GM21723 (cell line): ENCODE results near the gene MYL6B.
"Not testable (repeated sequence)": the region's sequence is repeated elsewhere in the genome, so short reads cannot be mapped to it uniquely, and the experiment has no call there.

Experiments used
- ATAC-seq: cut with Tn5 transposase; IDR thresholded peaks from one replicate; pipeline ENCODE4 v1.9.1; 2021; ENCODE audit warnings: mild to moderate bottlenecking, moderate library complexity; ENCODE audit not compliant: unreplicated experiment

Gene MYL6B

DNA sequence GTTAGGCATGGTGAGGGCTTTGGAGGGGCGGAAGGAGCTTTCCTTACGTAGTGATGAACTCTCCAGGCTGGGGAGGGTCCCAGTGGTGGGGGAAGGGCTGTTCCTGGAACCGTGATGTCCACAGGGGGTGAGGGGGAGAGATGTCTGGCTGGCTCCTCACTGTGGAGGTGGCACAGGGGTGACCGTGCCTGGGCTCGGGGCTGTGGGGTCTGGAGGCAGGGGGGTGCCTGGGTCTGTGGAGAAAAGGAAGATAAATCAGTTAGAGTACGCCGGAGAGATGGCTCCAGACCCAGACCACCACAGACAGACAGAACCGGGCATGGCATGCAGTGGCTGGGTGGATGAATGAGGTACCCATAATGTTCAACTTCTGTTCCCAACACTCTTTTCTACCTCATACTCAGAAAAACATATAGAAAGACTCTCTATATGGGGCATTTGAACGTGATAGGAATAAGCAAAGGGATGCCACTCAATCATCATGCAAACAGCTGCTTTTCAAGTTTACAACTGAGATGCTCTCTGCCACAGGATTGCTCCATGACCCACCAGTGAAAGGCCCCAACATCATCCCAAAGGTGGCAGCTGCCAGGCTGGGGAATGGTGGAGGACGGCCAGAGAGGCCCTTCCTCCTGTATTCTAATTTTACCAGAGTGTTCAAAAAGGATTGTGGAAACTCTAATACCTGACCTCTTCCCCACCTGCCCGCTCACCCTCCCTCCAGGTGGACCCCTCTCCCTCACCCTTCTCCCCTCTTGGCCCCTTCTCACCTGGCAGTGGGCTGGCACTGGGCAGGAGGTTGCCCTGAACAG is 11.4 kb downstream of the MYL6B start:
- ATAC-seq: no peak

DNA sequence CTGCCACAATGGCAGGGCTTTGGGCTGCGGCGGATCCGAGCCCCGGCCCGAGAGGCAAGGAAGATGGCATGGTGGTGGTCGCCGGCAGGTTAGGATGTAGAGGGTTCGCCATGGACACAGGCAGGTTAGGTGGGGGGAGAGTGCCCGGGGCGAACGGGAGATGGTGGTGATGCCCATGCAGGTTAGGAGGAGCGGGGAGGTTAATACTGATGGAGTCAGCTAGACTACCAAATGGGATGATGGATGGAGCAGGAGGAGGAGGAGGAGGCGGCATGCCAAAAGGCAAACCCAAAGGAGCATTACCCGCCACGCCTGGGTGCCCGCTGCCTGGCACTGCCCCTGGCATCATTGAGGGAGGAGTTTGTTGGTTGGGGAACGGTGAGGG is 11.9 kb downstream of the MYL6B start:
- ATAC-seq: no peak

DNA sequence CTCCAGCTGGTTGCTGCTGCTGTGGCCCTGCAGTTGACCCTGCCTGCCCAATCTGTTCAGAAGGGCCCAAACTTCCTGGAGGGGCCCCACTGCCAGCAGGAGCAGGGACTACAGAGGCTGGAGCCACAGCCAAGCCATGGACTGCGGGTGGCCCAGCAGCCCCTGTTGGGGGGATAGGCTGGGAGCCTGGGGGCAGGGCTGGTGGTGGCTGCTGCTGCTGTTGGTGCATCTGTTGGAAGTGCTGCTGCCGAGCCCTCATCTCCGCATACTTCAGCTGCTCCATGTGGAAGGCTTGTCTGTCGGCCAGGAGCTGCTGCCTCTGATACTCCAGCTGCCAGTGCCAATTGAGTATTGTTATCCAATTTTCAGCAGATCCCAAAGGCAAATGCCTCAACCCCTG is 13.0 kb downstream of the MYL6B start:
- no peak for ATAC-seq

DNA sequence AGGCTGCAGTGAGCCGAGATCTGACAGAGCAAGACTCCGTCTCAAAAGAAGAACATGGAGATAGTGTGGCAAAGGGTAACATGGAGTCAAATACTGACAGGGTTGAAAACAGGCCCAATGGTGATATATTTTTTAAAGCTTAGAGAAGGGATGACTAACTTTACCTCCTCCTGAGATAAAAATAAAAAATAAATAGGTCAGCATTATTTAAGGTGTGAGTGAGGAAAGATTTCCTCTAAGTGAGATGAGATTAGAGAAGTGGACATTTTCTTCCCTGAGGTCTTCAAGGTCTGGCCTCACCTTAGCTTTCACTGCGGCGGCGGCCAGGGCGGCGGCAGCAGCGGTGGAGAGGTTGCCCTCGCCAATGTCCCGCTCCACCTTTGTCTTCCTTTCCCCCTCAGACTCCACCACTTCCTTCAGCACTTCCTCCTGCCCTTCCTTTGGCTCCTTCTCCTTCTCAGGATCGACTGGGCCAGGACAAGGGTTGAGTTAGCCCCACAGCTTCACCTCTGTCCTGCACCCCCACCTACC is 16.9 kb downstream of the MYL6B start:
- ATAC-seq: no peak

DNA sequence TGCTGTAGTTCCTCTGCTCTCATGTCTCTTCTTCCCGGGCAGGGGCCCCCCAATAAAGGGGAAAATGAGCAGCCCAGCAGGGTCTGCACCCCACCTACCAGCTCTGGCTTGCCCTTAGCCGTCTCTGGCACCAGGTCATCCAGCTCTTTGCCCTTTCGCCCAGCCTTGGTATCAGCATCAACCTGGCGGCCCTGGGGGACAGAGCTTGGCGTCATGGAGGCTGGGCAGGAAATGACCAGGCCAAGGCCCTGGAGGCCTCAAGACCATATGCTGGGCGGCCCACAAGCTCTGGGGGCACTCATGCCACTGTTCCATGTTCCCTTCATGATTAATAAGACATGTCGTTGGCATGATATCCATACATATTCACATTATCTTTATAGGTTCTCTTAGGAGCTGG is 20.5 kb downstream of the MYL6B start:
- ATAC-seq: no peak

DNA sequence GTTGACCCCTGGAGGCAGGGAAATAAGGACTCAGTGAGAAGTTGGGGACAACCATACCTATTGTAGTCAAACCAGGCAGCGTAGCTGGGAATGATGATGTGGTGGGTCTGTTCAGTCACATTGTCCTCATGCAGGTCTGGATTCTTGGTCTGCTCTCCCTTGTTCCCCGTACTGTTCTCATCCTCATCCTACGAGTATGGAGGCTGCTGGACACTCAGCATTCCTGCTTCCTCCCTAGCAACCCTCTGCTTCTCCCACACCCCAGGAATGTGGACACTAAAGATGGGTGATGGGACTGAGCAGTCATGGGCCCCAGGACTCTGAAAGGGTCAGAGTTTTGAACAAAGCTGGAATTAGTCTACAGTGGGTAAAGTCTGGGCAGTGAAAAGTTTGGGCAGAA is 26.0 kb downstream of the MYL6B start:
- no peak for ATAC-seq

DNA sequence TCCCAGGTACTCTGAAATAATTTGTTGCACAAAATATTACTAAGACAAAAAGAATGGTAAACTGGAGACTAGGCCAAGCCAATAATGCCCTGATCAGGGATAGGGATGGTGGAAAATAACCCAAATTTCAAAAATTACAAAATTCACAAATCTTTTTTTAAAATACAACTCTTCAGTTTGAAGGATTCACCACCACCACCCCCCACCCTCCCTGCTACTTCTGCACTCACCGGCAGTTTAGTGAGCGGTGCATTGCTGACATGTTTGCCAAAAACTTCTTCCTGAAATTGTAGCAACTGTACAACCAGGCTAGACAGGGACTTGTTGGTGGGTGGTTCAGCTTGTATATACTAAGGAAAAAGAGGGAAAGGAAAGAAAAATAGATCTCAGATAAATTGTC is 34.6 kb downstream of the MYL6B start:
- no peak for ATAC-seq

DNA sequence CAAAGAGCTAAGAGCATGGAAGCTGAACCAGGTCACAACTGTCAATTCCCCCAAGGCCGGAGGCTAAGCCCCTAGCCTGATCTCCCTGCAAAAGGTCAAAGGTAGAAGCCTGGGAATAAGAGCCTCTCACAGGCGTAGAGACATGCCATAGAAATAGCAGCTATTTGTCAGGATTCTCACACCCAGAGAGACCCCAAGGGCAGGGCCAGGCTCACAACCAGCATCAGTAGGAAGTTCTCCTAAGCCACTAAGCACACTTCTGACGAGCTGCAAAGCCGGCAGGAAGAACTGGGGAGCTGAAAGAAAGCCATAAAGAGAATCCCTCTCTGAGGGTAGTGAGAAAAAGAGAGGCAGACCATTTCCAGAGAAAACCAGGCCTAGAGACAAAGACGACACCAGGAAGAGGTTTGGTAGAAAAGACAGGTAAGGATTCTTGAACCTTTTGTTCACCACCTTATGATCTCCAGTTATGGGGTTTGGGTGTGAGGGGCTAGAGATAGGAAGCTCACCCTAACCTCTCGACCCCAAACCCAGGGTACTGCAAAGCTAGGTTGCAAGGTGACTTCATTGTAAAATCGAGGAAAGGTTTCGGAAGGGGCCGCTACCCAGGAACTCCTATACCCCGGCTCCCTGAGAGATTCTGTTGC is 35.9 kb downstream of the MYL6B start:
- ATAC-seq: no peak

DNA sequence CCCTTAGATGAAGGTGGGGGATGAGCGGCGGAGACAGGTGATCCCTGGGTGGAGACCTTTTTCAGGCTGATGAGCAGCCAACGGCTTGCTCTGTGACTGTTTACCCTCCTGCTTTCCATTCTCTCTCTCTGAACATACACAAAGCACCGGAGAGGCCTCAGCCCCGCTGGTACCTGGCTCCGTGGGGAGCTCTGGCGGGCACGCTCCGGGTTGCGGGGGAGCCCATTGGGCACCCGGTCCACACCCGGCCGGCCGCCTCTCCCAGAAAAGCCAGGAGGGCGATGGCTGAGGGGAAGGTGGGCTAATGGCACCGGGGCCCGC is 36.4 kb downstream of the MYL6B start:
- peak; percentile 10 for ATAC-seq

DNA sequence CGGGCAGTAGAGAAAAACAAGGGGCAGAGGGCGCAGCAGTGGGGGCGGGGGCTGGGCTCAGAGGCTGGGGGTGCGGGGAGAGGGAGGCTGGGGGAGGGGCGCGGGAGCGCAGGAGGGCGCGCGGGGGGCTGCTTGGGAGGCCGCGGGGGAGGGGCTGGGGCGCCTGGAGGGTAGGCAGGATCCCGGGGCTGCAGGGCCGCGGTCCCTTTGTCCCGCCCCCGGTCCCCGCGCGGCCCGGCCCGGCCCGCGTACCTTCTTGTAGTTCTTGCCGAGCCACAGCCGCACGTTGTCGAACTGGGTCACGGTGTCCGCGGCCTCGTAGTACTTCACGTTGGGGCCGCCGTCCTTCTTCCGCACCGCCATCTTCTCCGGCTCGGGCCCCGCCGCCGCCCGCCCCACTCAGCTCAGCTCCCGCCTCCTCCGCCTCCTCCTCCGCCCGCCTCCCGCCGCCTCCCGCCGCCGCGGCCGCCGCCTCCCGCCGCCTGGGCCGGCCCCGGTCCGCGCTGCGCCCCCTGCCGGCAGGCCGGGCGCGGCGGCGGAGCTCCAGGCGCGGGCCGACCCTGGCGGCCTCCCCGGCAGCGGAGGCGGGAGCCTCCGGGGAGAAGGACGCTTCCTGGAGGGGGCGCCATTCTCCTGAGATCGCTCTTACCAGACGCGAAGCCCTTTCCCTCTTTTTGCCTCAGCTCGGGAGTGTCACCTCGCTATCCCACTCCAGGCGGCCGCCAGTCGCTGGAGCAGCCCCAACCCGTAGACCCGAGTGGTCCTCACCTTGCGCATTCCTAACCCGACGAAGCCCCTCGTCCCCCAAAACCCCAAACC is 36.9 kb downstream of the MYL6B start, which contains the start of gene SMARCC2:
Gene SMARCC2 (minus strand): TSS at position 385 of the 819 bp plus-strand sequence. CDS start 22 bp downstream, at position 363.
- peak; percentile 75 for ATAC-seq

DNA sequence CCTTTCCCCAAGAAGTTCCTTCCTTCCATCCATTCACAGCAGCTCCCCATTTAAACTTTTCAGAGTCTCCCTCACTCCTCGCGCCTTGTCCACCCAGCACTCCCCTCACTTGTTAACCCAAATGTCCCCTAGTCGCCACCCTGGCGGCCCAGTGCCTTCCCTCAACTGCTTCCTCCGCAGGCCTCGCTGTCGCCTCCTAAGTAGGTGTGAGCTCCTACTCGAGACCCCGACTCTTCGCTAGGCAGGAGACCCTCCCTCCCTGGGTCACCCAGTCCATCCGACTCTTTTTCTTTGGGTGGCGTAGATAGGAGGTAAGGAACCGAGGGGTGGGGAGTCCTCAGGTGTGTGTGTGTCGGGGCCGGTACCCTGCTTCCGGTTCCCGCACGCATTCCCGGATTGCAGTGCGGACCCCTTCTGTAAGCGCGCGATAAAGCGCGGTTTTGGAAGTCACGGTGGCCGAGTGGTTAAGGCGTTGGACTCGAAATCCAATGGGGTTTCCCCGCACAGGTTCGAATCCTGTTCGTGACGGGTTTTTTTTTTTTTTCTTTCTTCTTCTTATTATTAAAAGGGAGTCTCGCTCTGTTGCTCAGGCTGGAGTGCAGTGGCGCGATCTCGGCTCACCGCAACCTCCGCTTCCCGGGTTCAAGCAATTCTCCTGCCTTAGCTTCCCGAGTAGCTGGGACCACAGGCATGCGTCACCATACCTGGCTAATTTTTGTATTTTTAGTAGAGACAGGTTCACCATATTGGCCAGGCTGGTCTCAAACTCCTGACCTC is 37.7 kb downstream of the MYL6B start:
- ATAC-seq: peak; percentile 30

DNA sequence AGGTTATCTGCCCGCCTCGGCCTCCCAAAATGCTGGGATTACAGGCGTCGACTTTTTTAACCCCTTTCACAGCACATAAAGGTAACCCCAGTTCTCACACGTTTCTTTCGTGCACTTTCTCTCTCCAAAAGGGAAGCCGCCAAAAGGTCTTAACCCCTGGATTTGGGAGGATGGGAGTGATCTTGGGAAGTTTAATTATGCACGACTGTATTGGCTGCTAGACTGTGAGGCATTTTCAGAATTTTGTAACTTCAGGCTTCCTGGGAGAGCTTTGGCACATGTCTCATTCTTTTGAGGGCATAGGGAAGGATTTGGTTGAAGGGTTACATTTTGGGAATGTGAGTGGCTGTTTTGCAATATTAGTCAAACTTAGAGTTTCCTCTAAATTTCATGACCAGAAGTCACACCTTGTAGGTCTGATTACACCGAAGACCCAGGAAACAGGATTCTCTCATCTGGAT is 38.3 kb downstream of the MYL6B start:
- ATAC-seq: no peak

DNA sequence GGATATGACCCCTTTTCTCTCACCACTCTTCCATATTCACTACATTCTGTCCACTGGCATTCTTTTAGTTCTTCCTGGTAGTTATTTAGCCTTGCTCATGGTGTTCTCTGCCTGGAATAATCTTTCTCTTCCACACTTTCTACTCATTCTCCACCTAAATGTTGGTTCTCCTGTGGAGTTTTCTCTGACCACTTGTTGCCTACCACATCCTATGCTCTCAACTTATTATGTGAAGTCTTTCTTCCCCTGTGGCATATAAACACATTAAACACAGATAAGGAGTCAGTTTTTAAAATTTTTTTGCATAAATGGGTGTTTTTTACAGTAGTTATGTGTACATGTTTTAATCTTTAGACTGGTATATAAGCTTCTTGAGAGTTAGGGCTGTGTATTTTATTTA is 40.2 kb downstream of the MYL6B start:
- no peak for ATAC-seq

DNA sequence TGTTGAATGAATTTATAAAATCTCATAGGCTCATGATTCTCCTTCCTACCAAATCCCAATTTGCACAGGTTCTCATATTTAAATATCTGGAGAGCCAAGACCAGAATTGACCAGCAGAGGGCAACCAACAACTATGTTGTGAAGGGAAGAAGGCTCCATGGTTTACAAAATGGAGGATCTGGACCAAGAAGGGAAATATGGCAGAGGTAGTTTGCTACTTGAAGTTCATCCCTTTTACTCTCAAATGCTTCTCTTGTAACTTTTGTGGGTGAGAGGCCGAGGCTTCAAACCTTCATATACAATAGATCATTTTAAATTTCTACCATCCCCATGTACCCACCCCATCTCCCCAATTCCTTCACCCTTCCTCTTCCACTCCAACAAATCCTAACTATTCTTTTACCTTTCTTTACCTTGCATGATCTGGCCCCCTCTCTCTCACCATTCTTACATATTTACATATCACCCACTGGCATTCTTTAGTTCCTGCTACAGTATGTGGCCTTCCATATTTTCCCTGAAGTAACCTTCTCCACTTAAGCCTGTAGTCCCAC is 40.7 kb downstream of the MYL6B start:
- no peak for ATAC-seq

DNA sequence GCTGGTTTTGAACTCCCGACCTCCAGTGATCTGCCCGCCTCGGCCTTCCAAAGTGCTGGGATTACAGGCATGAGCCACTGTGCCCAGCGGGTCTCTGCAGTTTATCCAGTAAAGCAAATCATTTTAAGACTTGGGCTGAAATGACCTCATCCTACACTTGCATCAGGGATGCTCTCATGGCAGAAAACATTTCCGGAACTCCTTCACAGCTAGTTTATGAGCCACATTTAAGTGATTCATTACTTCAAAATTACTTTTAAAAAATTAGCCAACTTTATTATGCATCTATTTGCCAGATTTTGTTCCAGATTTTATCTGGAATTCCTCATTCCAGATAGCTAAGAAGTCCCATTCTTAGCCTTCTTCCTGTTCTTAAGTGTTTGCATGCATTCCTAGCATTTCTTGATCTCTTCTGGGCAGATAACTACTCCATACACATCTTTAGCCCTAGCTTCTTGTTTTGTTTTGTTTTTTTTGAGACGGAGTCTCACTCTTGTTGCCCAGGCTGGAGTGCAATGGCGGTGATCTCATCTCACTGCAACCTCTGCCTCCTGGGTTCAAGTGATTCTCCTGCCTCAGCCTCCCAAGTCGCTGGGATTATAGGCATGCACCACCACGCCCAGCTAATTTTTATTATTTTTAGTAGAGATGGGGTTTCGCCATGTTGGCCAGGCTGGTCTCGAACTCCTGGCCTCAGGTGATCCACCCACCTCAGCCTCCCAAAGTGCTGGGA is 44.6 kb downstream of the MYL6B start:
- not testable (repeated sequence) for ATAC-seq

DNA sequence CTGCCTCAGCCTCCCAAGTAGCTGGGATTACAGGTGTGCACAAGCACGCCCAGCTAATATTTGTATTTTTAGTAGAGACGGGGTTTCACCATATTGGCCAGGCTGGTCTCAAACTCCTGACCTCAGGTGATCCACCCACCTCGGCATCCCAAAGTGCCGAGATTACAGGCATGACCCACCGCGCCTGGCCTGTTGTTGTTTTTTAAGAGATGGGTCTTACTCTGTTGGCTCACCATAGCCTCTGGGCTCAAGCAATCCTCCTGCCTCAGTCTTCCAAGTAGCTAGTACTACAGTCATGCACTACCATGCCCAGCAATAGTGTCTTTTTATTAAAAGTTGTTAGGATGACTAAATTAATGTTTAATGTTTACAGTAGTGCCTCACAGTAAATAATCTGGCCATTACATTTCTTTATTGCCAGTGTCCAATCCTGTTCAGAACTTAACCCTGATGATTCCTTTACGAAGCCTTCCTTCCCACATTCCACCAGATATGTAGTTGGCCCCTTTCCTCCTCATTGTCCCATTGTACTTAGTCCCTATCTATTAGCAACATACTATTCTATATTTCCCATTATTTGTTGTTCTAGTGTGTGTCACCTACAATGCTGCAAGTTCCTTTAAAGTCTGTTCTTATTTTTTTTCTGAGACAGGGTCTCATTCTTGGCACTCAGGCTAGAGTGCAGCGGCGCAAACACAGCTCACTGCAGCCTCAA is 45.7 kb downstream of the MYL6B start:
- no peak for ATAC-seq

DNA sequence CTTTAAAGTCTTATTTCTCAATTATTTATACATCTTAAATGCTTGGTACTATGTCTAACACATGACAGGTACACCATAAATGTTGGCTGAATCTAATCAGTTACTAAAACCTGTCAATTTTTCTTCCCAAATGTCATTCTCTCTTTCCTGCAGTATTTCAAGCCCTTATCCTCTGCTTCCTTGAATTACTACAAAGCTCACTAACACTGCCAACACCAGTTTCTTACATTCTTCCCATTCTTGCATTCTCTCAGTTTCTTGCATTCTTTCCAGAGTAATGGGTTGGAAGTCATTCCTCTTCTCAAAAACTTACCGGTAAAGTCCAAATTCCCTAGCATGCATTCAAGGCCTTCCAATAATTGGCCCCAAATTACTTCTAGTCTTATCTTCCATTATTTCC is 46.4 kb downstream of the MYL6B start:
- no peak for ATAC-seq

DNA sequence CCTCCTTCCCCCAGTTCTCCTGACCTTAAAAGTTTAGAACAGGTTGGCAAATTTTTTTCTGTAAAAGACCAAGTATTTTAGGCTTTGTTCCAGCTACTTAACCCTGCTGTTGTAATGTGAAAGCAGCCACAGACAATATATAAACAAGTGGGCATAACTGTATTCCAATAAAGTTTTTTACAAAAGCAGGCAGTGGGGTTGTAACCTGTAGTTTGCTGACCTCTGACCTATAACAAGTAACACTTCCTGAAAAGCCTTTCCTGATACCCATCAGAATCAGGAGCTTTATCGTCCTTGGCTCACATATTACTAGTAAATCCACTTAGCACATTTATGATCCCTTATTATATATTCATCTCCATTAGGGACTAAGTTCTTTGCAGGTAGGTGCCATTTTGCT is 50.0 kb downstream of the MYL6B start:
- no peak for ATAC-seq

DNA sequence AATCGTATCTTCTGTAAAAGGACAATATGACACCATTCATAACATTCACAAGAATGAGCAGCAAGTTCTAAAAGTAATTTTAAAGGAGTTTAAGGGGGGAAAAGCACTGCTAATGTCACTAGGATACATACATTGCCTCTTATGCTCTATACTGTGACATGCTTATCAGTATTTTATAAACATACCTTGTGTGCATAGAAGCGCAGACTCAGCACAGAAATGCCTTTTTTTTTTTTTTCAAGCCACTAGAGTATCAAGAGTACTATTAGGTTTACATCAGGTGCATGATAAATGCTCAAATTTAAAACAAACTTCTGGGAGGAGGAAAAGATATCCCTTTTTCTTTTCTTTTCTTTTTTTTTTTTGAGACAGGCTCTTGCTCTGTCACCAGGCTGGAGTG is 50.5 kb downstream of the MYL6B start:
- no peak for ATAC-seq
